Ramos (cell line): ENCODE data around the gene ARHGEF1.
"Not testable (repeated sequence)": the region's sequence is repeated elsewhere in the genome, so short reads cannot be mapped to it uniquely, and the experiment has no call there.

Source experiments
- in situ Hi-C: fragments of 300-500 bp; cut with MboI; formaldehyde crosslinking; loops from one replicate; pipeline ENCODE4 v1.14.3; 2022; ENCODE audit warnings: low sequenced_read_pairs; ENCODE audit not compliant: unreplicated experiment

The ARHGEF1 gene

DNA sequence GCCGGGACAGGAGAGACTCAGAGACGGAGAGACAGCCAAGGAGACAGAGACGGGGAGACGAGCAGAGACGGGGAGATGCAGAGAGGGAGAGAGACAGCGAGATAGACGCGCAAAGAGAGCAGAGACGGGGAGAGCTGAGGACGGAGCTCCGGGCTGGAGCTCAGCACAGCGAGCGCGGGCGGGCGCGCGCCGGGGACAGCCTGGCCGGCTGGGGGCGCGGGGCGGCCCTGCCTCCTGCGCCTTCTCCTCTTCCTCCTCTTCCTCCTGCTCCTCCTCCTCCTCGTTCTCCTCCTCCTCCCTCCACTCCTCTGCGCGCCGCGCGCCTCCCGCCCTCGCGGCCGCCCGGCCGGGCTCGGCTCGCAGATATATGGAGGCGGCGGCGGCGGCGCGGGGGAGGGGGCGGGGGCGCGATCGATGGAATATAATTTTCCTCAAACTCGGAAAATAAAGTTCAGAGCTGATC, 45.3 kb downstream of the ARHGEF1 start, which contains the start of gene ERFL:
Gene ERFL (minus strand): TSS at position 229 of the 463 bp plus-strand sequence. CDS start 15,530 bp downstream, outside the sequence.
- in situ Hi-C loops = no loop called here

- in situ Hi-C loops = no loop called here
Measured at GRCh38 chr19:41928754-41929535, 46.0 kb downstream of the ARHGEF1 start.

- in situ Hi-C loops = no loop called here
Measured at GRCh38 chr19:41929536-41930071, 46.6 kb downstream of the ARHGEF1 start.

DNA sequence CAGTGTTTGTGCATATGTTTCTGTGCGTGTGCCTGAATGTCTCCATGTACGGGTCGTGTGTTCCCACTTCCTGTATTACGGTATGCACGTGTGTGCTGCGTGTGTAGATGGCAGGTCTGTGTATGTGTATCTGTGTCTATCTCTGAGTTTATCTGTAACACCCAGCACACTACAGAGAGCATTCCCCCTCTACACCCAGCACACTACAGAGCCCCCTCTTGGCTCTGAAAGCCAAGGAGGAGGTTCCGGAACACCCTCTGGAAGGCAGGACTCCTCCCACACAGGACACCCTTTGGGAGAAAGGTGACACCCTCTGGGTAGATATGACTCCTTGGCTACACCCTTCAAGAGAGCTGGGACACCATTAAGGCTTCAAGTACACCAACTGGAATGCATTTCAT, 47.3 kb downstream of the ARHGEF1 start:
- in situ Hi-C loops = no loop called here

DNA sequence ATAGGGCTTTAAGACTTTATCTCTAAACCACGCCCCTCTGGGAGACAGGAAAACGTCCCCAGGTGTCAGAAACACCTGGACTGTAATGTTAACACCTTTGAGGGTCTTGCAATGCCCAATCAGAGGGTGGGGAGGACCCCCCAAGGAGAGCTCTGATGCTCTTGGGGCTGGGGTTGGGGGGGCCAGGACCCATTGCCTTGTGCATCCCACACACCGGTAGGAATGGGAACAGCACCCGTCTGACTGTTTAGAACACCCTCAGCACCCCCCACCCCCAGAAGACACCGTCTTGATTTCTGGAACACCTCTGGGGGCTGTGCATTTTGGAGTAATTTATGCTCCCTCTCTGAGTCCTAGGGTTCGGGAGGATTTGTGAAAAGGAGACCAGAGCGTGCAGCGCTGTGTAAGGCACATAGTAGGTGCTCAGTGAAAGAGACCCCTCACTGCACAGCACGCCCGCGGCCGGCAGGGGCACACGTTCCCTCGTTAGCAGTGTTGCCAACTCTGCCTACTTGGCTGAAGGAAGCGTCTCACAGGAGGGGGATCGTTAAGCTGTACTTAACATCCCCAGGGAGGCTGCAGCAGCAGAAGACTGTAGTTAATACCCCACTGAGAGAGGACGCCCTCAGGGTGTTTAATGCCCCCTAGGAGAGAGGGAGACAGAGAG, 48.1 kb downstream of the ARHGEF1 start:
- in situ Hi-C loops = no loop called here

DNA sequence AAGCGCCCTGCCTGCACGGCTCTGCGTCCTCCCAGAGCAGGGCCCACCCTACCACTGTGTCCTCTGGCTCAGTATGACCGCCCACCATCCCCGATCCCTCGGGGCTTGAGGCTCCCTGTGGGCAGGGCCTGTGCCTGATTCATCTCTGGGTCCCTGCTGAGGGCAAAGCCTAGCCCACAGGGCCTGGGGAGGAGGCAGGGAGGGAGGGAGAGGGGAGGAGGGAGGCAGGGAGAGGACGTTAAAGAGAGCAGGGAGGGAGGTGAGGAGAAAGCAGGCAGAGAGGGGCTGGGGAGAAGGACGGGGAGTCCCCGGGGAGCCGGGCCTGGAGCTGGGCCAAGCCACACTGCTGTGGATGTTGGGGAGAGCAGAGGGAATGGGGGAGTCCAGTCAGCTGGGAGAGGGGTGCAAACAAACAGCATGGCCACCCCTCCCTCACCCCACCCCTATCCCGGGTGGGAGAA, 49.3 kb downstream of the ARHGEF1 start:
- in situ Hi-C loops = no loop called here

DNA sequence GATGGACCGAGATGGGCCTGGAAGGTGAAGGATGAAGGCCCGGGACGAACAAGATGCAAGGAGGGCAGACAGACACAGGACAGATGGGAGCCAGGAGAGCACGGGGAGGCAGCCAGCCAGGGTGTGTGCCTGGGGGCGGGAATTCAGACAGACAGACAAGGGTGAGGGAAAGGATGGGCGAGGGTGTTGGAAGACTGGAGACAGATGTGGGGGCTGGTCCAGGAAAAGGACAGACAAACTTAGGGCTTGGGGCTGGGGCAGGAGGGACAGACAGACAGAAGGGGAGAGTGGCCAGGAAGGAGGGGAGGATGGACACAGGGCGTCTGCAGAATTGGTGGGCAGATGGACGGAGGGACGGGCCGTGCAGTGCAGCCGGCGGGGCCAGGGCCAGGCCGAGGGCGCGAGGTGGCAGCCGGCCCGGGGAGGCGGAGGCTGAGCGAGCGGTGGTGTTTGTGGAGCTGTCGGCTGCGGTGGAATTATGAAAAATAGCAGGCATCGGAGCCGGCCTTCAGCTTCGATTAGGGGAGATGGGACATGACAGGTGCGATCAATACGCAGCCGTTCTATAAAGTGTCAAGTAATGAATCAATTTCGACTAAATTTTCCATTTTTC, 49.8 kb downstream of the ARHGEF1 start:
- in situ Hi-C loops = no loop called here

- in situ Hi-C loops = no loop called here
Measured at GRCh38 chr19:41933693-41934426, 50.9 kb downstream of the ARHGEF1 start.

DNA sequence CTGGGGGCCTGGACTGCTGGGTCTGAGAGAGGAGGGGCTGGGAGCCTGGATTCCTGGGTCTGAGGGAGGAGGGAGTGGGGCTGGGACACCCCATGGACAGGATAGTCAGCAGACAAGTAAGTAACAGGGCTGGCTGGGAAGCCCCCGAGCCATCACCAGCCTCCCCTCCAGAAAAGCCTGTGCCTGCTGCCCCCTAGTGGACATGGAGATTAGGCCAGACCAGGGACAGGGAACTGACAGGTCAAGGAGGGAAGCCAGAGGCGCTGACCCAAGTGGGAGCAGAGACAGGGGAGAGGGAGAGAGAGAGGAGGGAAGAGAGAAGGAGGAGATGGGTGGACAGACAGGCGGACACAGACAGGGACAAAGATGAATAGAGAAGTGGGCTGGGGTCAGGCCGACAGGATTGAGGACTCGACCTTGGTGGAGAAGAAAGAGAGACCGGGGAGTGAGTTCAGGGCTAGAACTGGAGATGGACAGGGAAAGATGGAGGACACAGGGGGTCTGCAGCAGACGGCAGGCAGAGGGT, 51.9 kb downstream of the ARHGEF1 start:
- in situ Hi-C loops = no loop called here

- in situ Hi-C loops = no loop called here
Measured at GRCh38 chr19:41935760-41936415, 52.9 kb downstream of the ARHGEF1 start.

DNA sequence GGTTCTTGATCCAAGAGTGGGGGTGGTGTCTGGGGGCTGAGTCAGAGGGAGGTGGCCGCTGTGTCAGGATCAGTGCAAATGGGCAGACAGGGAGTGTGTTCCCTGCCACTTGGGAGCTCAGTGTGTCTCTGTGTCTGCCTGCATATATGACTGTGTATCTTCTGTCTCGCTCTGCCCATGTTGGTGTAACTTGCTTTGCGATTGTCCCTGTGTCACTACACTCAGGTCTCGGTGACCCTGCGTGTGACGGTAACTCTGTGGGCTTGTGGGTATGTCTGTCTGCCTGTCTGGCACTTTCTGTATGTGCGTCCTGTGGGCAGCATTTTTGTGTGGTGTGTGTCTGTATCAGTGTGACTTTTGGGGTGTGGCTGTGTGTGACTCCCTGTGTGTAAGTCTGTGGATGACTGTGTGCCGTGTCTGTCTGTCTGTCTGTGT, 53.4 kb downstream of the ARHGEF1 start:
- in situ Hi-C loops = no loop called here

GRCh38 chr19:41936961-41937360, 54.0 kb downstream of the ARHGEF1 start:
- in situ Hi-C loops = no loop called here

- in situ Hi-C loops = no loop called here
Measured at GRCh38 chr19:41937525-41938468, 54.8 kb downstream of the ARHGEF1 start.

DNA sequence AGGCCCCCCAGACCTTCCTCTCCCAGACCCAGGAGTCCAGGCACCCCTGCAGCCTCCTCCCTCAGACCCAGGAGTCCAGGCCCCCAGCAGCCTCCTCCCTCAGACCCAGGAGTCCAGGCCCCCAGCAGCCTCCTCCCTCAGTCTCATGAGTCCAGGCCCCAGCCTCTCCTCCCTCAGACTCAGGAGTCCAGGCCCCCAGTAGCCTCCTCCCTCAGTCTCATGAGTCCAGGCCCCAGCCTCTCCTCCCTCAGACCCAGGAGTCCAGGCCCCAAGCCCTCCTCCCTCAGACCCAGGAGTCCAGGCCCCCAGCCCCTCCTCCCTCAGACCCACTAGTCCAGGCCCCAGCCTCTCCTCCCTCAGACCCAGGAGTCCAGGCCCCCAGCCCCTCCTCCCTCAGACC, 56.2 kb downstream of the ARHGEF1 start:
- in situ Hi-C loops = not testable (repeated sequence)

- in situ Hi-C loops = no loop called here
Measured at GRCh38 chr19:41939861-41940730, 57.1 kb downstream of the ARHGEF1 start.

DNA sequence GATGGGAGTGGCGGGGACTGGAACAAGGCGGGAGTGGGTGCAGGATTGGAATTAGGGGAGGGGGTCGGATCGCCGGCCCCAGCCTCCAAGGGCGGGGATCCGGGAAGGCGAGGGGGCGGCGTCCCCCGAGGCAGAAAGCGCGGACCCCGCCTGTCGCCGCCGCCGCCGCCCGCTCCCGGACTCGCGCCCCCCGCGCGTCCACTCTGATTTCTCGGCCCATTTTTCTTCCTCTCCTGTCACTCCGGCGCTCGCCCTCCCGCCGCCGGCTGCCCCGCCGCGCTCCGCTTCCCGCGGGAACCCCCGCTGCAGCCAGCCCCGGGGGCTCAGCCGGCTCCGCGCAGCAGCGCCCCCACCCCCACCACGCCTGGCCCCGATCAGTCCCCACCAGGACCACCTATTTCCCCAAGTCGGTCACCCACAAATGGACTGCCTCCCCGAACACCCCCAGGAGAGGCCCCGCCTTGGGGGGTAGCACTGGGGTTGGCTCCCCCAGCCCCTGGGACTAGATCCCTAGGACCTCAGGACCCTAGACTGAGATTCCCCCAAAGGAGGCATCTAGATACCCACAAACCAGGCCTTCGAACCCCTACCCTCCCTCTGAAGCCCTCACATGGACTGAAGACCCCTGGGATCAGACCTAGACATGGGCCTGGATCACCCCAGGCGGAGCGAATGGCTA, 57.9 kb downstream of the ARHGEF1 start:
- in situ Hi-C loops = no loop called here
